Sigmoid colon (tissue), 4 donors: ENCODE results near the gene SGSM2.

Source experiments
- EP300 ChIP-seq, 4 donors: sonication (generic); formaldehyde crosslinking; IDR thresholded peaks; one replicate each; pipeline ENCODE4 v1.6.1; 2017; ENCODE audit warnings: antibody characterized with exemption in 4 of 4
- POLR2A ChIP-seq, 2 donors: fragments of 450-650 bp; IDR thresholded peaks; one replicate each; pipeline ENCODE4 v1.6.1; 2016; ENCODE audit warnings: antibody characterized with exemption in 2 of 2, mild to moderate bottlenecking in 2 of 2, moderate library complexity in 2 of 2
- POLR2AphosphoS5 ChIP-seq, 4 donors: sonication (generic); formaldehyde crosslinking; IDR thresholded peaks; one replicate each; pipeline ENCODE4 v1.6.1; 2017; ENCODE audit warnings: antibody characterized with exemption in 4 of 4
- TF ChIP-seq, protein P1 (sequence below), 4 experiments: fragments of 450-650 bp in 3 of 4; fragments of 200-600 bp in 1 of 4; IDR thresholded peaks; one replicate each; pipeline ENCODE4 v1.5.1; 2016 to 2019; ENCODE audit warnings: antibody characterized with exemption in 4 of 4, mild to moderate bottlenecking in 3 of 4, moderate library complexity in 2 of 4

- TF ChIP-seq, protein P1, sequence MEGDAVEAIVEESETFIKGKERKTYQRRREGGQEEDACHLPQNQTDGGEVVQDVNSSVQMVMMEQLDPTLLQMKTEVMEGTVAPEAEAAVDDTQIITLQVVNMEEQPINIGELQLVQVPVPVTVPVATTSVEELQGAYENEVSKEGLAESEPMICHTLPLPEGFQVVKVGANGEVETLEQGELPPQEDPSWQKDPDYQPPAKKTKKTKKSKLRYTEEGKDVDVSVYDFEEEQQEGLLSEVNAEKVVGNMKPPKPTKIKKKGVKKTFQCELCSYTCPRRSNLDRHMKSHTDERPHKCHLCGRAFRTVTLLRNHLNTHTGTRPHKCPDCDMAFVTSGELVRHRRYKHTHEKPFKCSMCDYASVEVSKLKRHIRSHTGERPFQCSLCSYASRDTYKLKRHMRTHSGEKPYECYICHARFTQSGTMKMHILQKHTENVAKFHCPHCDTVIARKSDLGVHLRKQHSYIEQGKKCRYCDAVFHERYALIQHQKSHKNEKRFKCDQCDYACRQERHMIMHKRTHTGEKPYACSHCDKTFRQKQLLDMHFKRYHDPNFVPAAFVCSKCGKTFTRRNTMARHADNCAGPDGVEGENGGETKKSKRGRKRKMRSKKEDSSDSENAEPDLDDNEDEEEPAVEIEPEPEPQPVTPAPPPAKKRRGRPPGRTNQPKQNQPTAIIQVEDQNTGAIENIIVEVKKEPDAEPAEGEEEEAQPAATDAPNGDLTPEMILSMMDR (IDR thresholded peaks at IDR 0.05) = no peak
- TF ChIP-seq EP300 (IDR thresholded peaks at IDR 0.05) (no peak), POLR2AphosphoS5 (IDR thresholded peaks at IDR 0.05) (peak; percentile 73 to 82 (median 78)), POLR2A (IDR thresholded peaks at IDR 0.05) (peak in 1 of 2 donors; percentile 24)
Observed at GRCh38 chr17:2393174-2393953, 56.1 kb downstream of the SGSM2 start.
